Ishikawa (cell line): Measurements from ENCODE around the gene UTRN.

ENCODE experiments used
- CEBPB ChIP-seq: IDR thresholded peaks from 2 replicates; pipeline ENCODE4 v1.6.1; 2012
- CREB1 ChIP-seq: IDR thresholded peaks from 2 replicates; pipeline ENCODE4 v1.6.1; 2012; ENCODE audit warnings: low read depth
- EGR1 ChIP-seq: IDR thresholded peaks from 2 replicates; pipeline ENCODE4 v1.6.1; 2012
- EP300 ChIP-seq: IDR thresholded peaks from 2 replicates; pipeline ENCODE4 v1.6.1; 2012; ENCODE audit warnings: borderline replicate concordance
- FOXM1 ChIP-seq: IDR thresholded peaks from 2 replicates; pipeline ENCODE4 v1.6.1; 2012; ENCODE audit warnings: low read depth, borderline replicate concordance
- NFIC ChIP-seq: IDR thresholded peaks from 2 replicates; pipeline ENCODE4 v1.6.1; 2012
- RAD21 ChIP-seq: IDR thresholded peaks from 2 replicates; pipeline ENCODE4 v1.6.1; 2012; ENCODE audit warnings: low read depth
- TAF1 ChIP-seq: IDR thresholded peaks from 2 replicates; pipeline ENCODE4 v1.6.1; 2012; ENCODE audit warnings: low read depth, mild to moderate bottlenecking
- TCF12 ChIP-seq: IDR thresholded peaks from 2 replicates; pipeline ENCODE4 v1.6.1; 2012; ENCODE audit warnings: low read depth
- TEAD4 ChIP-seq: IDR thresholded peaks from 2 replicates; pipeline ENCODE4 v1.6.1; 2012
- YY1 ChIP-seq: IDR thresholded peaks from 2 replicates; pipeline ENCODE4 v1.6.1; 2012; ENCODE audit warnings: low read depth
- ZBTB7A ChIP-seq: IDR thresholded peaks from 2 replicates; pipeline ENCODE4 v1.6.1; 2012; ENCODE audit warnings: low read depth
- TF ChIP-seq, protein P1 (sequence below): IDR thresholded peaks from 2 replicates; pipeline ENCODE4 v1.6.1; 2012
- TF ChIP-seq, protein P2 (sequence below): IDR thresholded peaks from 2 replicates; pipeline ENCODE4 v1.6.1; 2012; ENCODE audit warnings: low read depth, mild to moderate bottlenecking
- TF ChIP-seq, protein P3 (sequence below): IDR thresholded peaks from 2 replicates; pipeline ENCODE4 v1.6.1; 2012

The UTRN gene

DNA sequence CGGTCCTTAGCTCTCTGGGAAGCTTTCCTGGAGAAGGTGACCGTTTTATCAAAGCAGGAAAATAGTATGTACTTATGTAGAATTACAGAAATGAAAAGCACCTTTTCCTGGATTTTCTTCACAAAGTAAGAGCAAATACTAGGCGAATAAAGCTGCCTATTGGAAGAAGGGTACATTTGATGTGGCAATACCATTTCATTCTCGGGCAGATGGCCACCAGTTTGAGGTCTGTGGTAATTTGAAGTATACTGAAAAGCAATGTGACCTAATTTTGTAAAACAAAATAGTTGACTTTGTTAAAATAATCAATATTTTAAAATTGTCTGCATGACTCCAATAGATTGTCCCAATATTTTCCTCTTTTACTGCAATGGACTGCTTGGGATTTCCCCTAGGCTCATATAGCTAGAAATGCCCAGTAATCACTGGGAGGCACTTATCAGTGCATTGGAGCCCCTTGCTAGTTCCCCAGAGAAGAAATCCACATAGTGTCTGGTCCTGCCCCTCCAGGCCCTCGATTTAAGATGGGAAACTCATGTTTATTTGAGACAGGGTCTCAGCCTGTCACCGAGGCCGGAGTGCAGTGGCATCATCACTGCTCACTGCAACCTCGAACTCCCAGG, 7.4 kb upstream of the UTRN start:
- TF ChIP-seq EGR1 (no peak), NFIC (no peak), EP300 (no peak), CEBPB (no peak), RAD21 (no peak), YY1 (no peak)
- TF ChIP-seq, protein P1, sequence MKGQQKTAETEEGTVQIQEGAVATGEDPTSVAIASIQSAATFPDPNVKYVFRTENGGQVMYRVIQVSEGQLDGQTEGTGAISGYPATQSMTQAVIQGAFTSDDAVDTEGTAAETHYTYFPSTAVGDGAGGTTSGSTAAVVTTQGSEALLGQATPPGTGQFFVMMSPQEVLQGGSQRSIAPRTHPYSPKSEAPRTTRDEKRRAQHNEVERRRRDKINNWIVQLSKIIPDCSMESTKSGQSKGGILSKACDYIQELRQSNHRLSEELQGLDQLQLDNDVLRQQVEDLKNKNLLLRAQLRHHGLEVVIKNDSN: no peak

DNA sequence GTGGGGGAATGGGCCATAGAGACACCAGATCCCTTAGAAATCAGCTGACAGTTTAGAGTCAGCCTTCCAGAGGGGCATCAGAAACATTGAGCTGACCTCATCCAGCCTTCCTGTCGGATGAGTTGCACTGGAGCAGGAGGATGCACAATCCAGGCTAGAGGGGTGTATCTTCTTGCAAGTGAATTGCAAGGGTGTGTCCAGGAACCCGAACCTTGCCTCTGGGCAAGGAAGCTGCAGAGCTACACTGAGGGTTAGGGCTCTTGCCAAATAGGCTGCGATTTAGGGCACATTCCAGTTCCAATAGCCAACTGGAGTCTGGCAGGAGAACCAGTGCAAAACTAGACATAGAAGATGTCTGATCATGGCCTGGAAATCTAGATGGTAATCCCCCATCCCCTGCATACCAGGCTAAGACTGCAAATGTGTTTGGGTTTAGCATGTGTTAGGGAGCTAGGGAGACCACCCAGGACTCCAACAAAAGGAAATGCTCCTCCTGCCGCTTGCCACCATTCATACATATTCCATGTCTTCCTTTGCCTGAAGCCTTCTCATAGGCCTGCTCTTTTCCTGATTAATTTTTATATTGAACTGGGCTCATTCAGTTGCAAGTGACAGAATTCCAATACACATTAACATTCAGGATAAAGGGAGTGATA, 6.3 kb upstream of the UTRN start:
- TF ChIP-seq YY1: no peak
- TF ChIP-seq EP300: no peak
- TF ChIP-seq NFIC: no peak
- TF ChIP-seq, protein P1: no peak
- TF ChIP-seq RAD21: no peak

DNA sequence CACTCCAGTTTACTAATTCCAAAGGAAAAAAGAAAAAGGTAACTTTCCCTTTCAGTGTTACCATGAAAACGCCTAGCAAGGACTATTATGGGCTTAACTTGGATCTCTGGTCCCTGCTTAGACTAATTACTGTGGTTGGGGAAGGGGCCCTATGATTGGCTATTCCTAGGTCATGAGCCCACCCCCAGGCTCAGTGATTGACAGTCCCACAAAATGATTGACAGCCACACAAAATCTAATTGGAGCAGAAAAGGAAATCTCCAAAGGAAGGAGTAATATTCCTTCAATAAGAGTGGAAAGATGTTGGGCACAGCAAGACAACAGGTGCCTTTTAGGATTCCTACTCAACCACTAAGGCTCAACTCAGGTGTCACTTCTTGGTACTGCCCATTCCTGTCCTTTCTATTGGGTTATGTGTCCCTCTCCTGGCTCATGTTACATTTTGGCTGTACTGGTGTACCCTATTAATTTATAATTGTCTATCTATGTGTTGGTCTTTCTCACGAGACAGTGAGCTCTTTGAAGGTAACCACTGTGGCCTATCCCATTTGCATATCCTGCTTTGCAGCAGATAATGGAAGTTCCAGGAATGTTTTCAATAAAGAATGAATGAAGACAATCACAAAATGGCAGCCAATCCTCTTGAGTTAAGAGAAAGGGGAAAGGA, 5.5 kb upstream of the UTRN start:
- no peak for TF ChIP-seq CEBPB
- TF ChIP-seq, protein P2, sequence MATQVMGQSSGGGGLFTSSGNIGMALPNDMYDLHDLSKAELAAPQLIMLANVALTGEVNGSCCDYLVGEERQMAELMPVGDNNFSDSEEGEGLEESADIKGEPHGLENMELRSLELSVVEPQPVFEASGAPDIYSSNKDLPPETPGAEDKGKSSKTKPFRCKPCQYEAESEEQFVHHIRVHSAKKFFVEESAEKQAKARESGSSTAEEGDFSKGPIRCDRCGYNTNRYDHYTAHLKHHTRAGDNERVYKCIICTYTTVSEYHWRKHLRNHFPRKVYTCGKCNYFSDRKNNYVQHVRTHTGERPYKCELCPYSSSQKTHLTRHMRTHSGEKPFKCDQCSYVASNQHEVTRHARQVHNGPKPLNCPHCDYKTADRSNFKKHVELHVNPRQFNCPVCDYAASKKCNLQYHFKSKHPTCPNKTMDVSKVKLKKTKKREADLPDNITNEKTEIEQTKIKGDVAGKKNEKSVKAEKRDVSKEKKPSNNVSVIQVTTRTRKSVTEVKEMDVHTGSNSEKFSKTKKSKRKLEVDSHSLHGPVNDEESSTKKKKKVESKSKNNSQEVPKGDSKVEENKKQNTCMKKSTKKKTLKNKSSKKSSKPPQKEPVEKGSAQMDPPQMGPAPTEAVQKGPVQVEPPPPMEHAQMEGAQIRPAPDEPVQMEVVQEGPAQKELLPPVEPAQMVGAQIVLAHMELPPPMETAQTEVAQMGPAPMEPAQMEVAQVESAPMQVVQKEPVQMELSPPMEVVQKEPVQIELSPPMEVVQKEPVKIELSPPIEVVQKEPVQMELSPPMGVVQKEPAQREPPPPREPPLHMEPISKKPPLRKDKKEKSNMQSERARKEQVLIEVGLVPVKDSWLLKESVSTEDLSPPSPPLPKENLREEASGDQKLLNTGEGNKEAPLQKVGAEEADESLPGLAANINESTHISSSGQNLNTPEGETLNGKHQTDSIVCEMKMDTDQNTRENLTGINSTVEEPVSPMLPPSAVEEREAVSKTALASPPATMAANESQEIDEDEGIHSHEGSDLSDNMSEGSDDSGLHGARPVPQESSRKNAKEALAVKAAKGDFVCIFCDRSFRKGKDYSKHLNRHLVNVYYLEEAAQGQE: no peak
- TF ChIP-seq EGR1: no peak
- no peak for TF ChIP-seq YY1
- TF ChIP-seq NFIC: no peak
- TF ChIP-seq CREB1: no peak

DNA sequence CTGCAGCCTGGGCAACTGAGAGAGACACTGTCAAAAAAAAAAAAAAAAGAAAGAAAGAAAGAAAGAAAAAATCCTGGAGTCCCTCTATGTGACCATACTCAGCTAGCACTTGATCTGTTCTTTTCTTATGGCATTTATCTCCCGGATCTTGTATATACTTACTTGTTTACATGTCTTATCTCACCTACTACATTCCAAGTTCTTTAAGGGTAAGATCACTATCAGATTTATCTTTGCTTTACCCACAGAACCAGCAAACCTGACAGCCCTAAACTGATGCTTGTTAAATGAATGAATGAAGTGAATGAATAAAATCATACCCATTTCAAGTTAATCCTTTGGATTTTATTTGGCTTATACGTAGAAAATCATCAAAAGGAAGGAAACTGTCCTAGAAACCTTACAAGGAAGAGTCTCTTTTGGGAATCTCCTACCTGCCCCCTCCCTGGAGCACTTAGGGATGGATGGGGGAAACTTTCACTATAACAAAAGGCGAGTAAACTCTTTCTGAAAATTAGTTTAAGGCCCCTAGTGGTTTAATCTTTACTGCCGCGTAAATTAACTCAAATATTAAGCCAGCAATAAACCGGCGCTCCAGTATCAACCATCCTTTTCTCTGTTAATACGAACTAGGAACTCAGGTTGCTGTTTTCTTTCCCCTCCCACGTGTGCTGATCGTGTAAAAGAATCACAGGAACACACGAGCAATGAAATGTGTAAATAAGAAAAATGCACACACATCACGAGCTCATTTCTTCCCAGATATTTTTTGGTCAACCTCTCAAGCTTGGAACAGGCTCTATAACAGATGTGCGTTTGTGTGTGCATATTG, 1.3 kb upstream of the UTRN start:
- TF ChIP-seq YY1 (no peak), TAF1 (no peak), NFIC (no peak), EGR1 (no peak), CEBPB (no peak), FOXM1 (no peak), CREB1 (no peak), EP300 (no peak), TEAD4 (no peak), RAD21 (no peak), ZBTB7A (no peak), TCF12 (no peak)
- TF ChIP-seq, protein P2: no peak
- TF ChIP-seq, protein P1: no peak
- TF ChIP-seq, protein P3, sequence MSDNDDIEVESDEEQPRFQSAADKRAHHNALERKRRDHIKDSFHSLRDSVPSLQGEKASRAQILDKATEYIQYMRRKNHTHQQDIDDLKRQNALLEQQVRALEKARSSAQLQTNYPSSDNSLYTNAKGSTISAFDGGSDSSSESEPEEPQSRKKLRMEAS: no peak

DNA sequence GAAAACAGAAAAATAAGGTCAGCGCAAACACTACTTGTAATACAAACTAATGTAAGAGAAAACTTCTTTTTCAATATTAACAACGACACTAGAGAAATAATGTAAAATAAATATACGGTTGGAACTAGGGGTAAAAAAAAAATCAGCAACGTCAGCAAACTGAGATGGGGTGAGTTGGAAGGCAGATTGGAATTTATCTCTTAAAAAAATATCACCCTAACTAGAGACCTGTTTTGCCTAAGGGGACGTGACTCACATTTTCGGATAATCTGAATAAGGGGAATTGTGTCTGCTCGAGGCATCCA, 705 bp upstream of the UTRN start:
- TF ChIP-seq YY1 (no peak), TEAD4 (no peak), TCF12 (no peak), EP300 (no peak), FOXM1 (no peak)
- TF ChIP-seq, protein P1: no peak
